A549 (cell line): ENCODE measurements around the gene SLC8A1.

Experiments used
- CBX2 ChIP-seq: fragments of 200-600 bp; sonication (generic); IDR thresholded peaks from 2 replicates; pipeline ENCODE4 v1.6.1; 2016; ENCODE audit warnings: low read depth, mild to moderate bottlenecking, borderline replicate concordance
- CEBPB ChIP-seq, 2 experiments: fragments of >200 bp in 1 of 2; sonication (Bioruptor Twin) in 1 of 2; formaldehyde crosslinking in 1 of 2; IDR thresholded peaks; 2 replicates each; pipeline ENCODE4 v1.6.1; 2012 to 2016
- CTCF ChIP-seq: fragments of >200 bp; sonication (Bioruptor Twin); formaldehyde crosslinking; IDR thresholded peaks from 3 replicates; pipeline ENCODE4 v1.5.1; 2016
- EP300 ChIP-seq, 2 experiments: fragments of >200 bp; sonication (Bioruptor Twin); formaldehyde crosslinking; IDR thresholded peaks; 2 replicates in 1 of 2; 3 replicates in 1 of 2; pipeline ENCODE4 v1.6.1; 2016 to 2017
- MAFK ChIP-seq: fragments of 450-650 bp; IDR thresholded peaks from 2 replicates; pipeline ENCODE4 v1.6.1; 2014; ENCODE audit not compliant: partially characterized antibody
- MAX ChIP-seq: IDR thresholded peaks from 2 replicates; pipeline ENCODE4 v1.6.1; 2012
- MAZ ChIP-seq: fragments of 150-350 bp; IDR thresholded peaks from 2 replicates; pipeline ENCODE4 v1.6.1; 2014; ENCODE audit warnings: antibody characterized with exemption, low read depth, low read length, borderline replicate concordance
- POLR2A ChIP-seq: IDR thresholded peaks from 2 replicates; pipeline ENCODE4 v1.6.1; 2012; ENCODE audit warnings: mild to moderate bottlenecking, low read length
- RAD21 ChIP-seq, 2 experiments: fragments of >200 bp in 1 of 2; sonication (Bioruptor Twin) in 1 of 2; formaldehyde crosslinking in 1 of 2; IDR thresholded peaks in 1 of 2; conservative IDR thresholded peaks in 1 of 2; 2 replicates in 1 of 2; 3 replicates in 1 of 2; pipeline ENCODE4 v1.6.1; 2012 to 2018; ENCODE audit warnings: inconsistent platforms in 1 of 2

GRCh38 chr2:40480073-40480472, 28.2 kb upstream of the SLC8A1 start:
- TF ChIP-seq MAX (no peak), MAFK (no peak), CTCF (no peak), POLR2A (no peak), EP300 (IDR thresholded peaks at IDR 0.05) (no peak), CEBPB (IDR thresholded peaks at IDR 0.05) (no peak), RAD21 (conservative IDR thresholded peaks at IDR 0.05 in 1 of 2, IDR thresholded peaks at IDR 0.05 in 1 of 2) (no peak), MAZ (no peak), CBX2 (no peak)
